ENCODE measurements around the gene CNTNAP2.

CNTNAP2 gene

GRCh38 chr7:148348466-148348865, 2231.9 kb downstream of the CNTNAP2 start:
- DNase-seq (ENCODE audit: low spot score): no peak

- no peak for DNase-seq (ENCODE audit: low spot score)
These were observed 2239.7 kb downstream of the CNTNAP2 start for GRCh38 chr7:148356303-148356702.

- no peak for DNase-seq (ENCODE audit: low spot score)
These were observed 2245.9 kb downstream of the CNTNAP2 start for GRCh38 chr7:148362541-148362940.

GRCh38 chr7:148367731-148368475, 2251.3 kb downstream of the CNTNAP2 start:
- DNase-seq (ENCODE audit: low spot score): no peak

GRCh38 chr7:148368562-148368961, 2252.0 kb downstream of the CNTNAP2 start:
- DNase-seq (ENCODE audit: low spot score): no peak

GRCh38 chr7:148371280-148371937, 2254.8 kb downstream of the CNTNAP2 start:
- no peak for DNase-seq (ENCODE audit: low spot score)

- DNase-seq (ENCODE audit: low spot score): no peak
These were observed 2258.0 kb downstream of the CNTNAP2 start for GRCh38 chr7:148374396-148375259.

- DNase-seq (ENCODE audit: low spot score): no peak
These were observed 2263.1 kb downstream of the CNTNAP2 start for GRCh38 chr7:148379677-148380076.

- no peak for DNase-seq (ENCODE audit: low spot score)
These were observed 2264.2 kb downstream of the CNTNAP2 start for GRCh38 chr7:148380596-148381419.

- DNase-seq (ENCODE audit: low spot score): no peak
These were observed 2266.0 kb downstream of the CNTNAP2 start for GRCh38 chr7:148382596-148382995.

- no peak for DNase-seq (ENCODE audit: low spot score)
These were observed 2267.1 kb downstream of the CNTNAP2 start for GRCh38 chr7:148383651-148384050.

GRCh38 chr7:148385009-148385682, 2268.5 kb downstream of the CNTNAP2 start:
- no peak for DNase-seq (ENCODE audit: low spot score)

GRCh38 chr7:148390381-148390780, 2273.8 kb downstream of the CNTNAP2 start:
- no peak for DNase-seq (ENCODE audit: low spot score)

- no peak for DNase-seq (ENCODE audit: low spot score)
These were observed 2275.0 kb downstream of the CNTNAP2 start for GRCh38 chr7:148391591-148391990.

- DNase-seq (ENCODE audit: low spot score): no peak
These were observed 2278.0 kb downstream of the CNTNAP2 start for GRCh38 chr7:148394582-148394981.

- no peak for DNase-seq (ENCODE audit: low spot score)
These were observed 2278.8 kb downstream of the CNTNAP2 start for GRCh38 chr7:148395352-148395811.

GRCh38 chr7:148395990-148396716, 2279.6 kb downstream of the CNTNAP2 start:
- DNase-seq (ENCODE audit: low spot score): no peak

- DNase-seq (ENCODE audit: low spot score): no peak
These were observed 2280.5 kb downstream of the CNTNAP2 start for GRCh38 chr7:148397056-148397455.

- DNase-seq (ENCODE audit: low spot score): no peak
These were observed 2280.9 kb downstream of the CNTNAP2 start for GRCh38 chr7:148397551-148397950.

GRCh38 chr7:148397985-148398384, 2281.4 kb downstream of the CNTNAP2 start:
- DNase-seq (ENCODE audit: low spot score): no peak

Data from NAMALWA (cell line).